Urothelium cell line (cell line): Measurements from ENCODE around the gene OGFR.
A peak's percentile ranks its signal among the peaks of the same experiment; 100 is the strongest.

ENCODE experiments used
- DNase-seq: peaks from one replicate; pipeline ENCODE4 v3.0.0; 2011; ENCODE audit warnings: low spot score, mixed read lengths
- FAIRE-seq: peaks from 2 replicates; lab custom pipeline; 2011; peaks lifted over from hg19 to GRCh38; lab: Jason Lieb, UNC

Gene OGFR

GRCh38 chr20:62769346-62770071 is 35.1 kb upstream of the OGFR start:
- no peak for DNase-seq
- FAIRE-seq: no peak

- FAIRE-seq (no peak), DNase-seq (no peak)
Measured at GRCh38 chr20:62770111-62770910, 34.3 kb upstream of the OGFR start.

GRCh38 chr20:62770916-62771315 is 33.7 kb upstream of the OGFR start:
- DNase-seq: no peak
- no peak for FAIRE-seq

GRCh38 chr20:62771396-62772102 is 33.1 kb upstream of the OGFR start:
- DNase-seq (no peak), FAIRE-seq (no peak)

GRCh38 chr20:62772103-62772611 is 32.5 kb upstream of the OGFR start:
- DNase-seq: no peak
- FAIRE-seq: peak; percentile 35

- DNase-seq (no peak), FAIRE-seq (no peak)
Measured at GRCh38 chr20:62772619-62772989, 32.0 kb upstream of the OGFR start.

GRCh38 chr20:62772990-62773844 is 31.4 kb upstream of the OGFR start:
- no peak for DNase-seq
- peak; percentile 48 for FAIRE-seq

GRCh38 chr20:62773845-62774714 is 30.6 kb upstream of the OGFR start:
- no peak for FAIRE-seq
- DNase-seq: no peak

- no peak for FAIRE-seq
- DNase-seq: no peak
Measured at GRCh38 chr20:62774762-62775161, 29.9 kb upstream of the OGFR start.

- no peak for DNase-seq
- FAIRE-seq: no peak
Measured at GRCh38 chr20:62775206-62775605, 29.4 kb upstream of the OGFR start.

GRCh38 chr20:62776035-62776691 is 28.5 kb upstream of the OGFR start:
- DNase-seq (no peak), FAIRE-seq (no peak)

- DNase-seq: peak; percentile 56
- peak; percentile 87 for FAIRE-seq
Measured at GRCh38 chr20:62776692-62777527, 27.7 kb upstream of the OGFR start.

- FAIRE-seq (no peak), DNase-seq (no peak)
Measured at GRCh38 chr20:62777528-62777830, 27.2 kb upstream of the OGFR start.

- FAIRE-seq: no peak
Measured at GRCh38 chr20:62778058-62778457, 26.6 kb upstream of the OGFR start.

GRCh38 chr20:62778601-62779416 is 25.8 kb upstream of the OGFR start:
- FAIRE-seq (no peak), DNase-seq (no peak)

More at GRCh38 chr20:62778058-62778457, 26.6 kb upstream of the OGFR start:
- DNase-seq: no peak

- no peak for FAIRE-seq
- no peak for DNase-seq
Measured at GRCh38 chr20:62779417-62779685, 25.3 kb upstream of the OGFR start.

- DNase-seq (no peak), FAIRE-seq (no peak)
Measured at GRCh38 chr20:62780204-62780603, 24.4 kb upstream of the OGFR start.

- DNase-seq: no peak
- FAIRE-seq: no peak
Measured at GRCh38 chr20:62780696-62781095, 23.9 kb upstream of the OGFR start.
